GM03348 (cell line): ENCODE results near the gene OXSM.

Source experiments
- DNase-seq: peaks from one replicate; pipeline ENCODE4 v3.0.0; 2012; ENCODE audit warnings: low spot score

OXSM gene

DNA sequence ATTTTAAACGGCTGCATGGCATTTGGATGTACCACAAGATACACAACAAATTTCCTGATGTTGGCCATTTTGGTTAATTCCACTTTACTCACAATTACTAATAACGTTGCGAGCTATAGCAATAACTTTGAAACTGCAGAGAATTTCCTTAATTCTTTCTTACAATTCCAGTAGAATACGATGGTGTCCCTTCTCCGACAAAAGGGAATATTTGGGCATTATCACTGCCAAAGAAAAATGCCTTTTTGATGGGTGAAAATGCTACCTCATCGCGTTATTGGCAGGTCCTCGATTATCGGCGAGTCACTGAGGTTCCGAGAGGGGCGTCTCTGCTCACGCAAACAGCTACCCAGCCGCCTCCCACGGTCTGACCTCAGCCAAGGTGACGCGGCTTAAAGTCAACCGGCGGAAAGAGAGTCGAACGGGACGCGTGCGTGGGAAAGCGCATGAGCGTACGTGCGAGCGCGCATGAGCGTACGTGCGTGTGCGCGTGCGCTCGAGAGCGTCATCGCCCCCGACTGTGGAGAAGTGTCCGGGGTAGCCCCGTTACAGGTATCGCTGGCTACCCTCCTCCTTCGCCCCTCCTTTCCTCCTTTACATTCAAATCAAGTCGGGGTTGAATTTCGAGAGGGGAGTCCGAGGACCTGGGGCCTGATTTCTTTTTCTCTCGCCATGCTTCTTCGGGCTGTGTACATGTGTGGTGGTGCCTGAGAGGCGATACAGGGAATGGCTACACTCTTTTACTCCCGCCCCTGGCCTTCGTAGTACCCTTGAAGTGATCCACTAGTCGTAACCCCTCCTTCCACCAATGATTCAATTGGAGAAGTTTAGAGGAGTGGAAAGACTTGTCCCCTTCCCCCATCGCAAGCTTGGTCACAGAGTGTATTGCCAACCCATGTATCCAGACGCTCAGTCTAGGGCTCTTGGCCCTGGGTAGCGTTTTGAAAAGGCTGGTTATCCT is at the start of gene OXSM:
OXSM (plus strand) TSS at position 495 of the 961 bp plus-strand sequence. CDS start 931 bp downstream, outside the sequence.
- DNase-seq = peak; percentile 93

DNA sequence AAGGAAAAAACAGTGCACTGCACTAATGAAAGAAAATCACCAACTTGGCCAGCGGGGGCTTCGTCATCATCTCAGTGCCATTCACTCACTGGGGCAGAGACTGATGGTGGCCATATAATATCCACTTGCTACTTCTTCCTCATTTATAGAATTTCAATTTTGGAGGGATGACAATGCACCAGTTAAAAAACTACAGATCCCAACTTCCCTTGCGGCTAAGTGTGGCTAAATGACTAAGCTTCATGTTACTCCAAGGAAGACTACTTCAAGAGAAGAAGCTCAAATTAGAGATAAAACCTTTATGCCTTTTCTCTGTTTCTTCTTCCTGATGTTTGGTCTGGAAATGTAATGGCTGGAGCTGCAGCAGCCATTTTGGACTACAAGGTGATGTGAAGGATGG is 45.4 kb upstream of the OXSM start:
- no peak for DNase-seq

DNA sequence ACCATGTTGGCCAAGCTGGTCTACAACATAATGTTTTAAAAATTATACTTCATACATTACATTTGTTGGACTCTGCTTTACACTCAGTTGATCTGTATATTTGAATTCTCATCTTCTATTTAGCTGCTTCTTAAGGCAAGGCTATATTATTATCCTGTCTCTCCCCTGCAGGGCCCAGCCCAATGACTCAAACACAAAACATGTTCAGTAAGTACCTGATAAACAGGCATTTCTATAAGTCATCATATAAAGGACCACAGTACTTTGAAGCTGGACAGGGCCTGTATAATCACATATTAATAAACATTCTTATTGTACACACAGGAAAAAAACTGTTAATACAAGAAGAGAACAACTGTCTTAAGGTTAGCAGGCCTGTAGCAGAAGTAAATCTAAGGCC is 42.9 kb upstream of the OXSM start:
- DNase-seq = no peak

DNA sequence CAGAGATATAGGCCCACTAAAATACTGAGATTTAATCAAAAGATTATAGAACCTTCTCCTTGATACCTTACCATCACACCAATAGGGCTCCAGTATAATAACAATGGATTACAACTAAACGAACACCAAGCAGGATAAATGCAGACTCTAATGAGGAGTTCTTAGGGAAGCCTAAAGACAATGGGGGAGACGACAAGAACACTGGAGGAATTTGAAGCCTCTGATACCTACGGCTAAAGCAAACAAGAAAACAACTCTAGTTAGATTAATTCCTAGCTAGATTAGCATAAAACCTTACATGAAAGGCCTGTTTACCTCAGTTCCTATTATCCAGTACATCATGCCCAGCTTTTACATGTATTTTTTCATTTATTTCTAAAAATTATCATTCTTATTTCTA is 41.7 kb upstream of the OXSM start:
- DNase-seq = no peak

DNA sequence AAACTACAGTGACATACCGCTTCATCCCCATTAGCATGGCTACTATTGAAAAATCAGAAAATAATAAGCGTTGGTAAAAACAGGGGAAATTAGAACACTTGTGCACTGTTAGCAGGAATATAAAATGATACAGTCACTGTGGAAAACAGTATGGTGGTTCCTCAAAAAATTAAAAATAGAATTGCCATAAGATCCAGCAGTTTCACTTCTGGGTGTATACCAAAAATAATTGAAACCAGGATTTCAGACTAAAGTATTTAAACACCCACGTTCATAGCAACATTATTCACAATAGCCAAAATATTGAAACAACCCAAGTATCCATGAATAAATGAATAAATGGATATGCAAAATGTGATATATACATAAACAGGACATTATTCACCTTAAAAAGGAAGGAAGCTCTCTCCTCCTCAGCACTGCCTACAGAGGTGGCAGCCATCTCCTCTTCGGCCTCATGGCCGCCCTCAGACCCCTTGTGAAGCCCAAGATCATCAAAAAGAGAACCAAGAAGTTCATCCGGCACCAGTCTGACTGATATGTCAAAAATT is 40.8 kb upstream of the OXSM start:
- no peak for DNase-seq

DNA sequence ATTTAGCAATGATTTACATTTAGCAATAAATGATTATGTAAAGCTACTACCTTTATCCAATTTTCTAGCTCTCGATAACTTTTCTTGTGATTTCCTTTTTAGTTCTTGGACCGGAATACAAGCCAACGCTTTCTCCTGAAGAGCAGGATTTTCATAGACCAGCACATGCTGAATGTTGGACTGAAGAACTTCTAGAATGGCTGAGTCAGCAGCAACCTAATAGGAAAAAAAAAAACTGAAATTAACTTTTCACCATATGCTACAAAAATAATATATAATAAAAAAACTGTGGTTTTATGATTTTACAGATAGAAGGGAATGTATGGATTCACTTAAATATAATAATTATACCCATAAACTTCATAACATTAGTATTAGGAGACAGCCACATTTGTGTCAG is 38.8 kb upstream of the OXSM start:
- DNase-seq = no peak

DNA sequence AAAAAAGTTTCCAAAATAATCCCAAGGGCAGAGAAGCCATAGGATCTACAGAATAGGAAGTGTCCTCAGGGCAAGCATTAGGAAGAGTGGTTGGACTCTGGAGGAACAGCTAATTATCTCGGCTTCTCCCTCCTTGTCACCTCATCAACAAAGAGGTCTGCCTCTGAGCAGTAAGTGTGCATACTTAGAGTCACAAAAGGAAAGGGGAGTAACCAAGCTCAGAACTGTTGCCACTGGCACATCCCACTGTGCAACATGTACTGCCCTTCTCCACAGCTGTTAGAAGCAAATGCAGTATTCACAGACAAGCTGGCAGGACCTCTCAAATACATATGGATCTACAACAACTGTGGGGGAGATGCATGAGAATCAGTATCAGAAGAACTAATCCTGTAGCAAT is 38.2 kb upstream of the OXSM start:
- no peak for DNase-seq

DNA sequence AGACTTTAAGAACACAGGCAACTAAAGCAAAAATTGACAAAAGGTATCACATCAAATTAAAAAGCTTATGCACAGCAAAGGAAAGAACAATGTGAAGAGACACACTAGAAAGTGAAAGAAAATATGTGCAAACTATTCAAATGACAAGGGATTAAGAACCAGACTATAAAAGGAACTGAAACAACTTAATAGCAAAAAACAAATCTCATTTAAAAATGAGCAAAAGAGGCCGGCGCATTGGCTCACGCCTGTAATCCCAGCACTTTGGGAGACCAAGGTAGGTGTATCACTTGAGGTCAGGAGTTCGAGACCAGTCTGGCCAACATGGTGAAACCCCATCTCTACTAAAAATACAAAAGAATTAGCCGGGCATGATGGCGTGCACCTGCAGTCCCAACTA is 21.0 kb upstream of the OXSM start:
- DNase-seq = no peak

DNA sequence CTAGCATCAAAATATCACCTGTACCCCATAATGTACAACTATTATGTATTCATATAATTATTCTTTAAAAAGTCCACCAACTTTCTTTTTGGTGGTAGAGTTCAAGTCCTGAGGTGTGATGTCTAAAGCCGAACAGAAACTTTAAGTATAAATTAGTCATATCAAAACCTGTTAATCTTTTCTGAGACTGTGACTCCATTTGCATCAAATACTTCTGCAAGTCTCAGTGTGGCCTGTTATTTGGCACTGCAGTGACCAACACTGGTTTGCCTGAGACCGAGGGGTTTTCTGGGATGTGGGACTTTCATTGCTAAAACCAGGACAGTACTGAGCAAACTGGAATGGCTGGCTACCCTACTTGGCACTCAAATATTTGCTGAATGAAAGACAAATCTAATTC is 14.0 kb upstream of the OXSM start:
- DNase-seq = no peak

DNA sequence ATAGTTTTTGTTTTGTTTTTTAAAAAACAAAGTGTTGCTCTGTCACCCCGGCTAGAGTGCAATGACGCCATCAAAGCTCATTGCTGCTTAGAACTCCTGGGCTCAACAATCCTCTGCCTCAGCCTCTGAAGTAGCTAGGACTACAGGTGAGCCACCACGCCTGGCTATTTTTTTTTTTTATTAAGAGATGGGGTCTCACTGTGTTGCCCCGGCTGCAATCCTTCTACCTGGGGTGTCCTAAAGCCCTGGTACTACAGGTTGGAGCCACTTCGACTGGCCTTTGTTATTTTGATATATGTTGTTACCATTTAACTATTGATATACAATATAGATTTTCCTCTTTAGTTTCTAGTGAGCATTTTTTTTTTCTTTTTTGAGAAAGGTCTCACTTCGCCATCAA is 9.3 kb upstream of the OXSM start:
- DNase-seq = no peak

DNA sequence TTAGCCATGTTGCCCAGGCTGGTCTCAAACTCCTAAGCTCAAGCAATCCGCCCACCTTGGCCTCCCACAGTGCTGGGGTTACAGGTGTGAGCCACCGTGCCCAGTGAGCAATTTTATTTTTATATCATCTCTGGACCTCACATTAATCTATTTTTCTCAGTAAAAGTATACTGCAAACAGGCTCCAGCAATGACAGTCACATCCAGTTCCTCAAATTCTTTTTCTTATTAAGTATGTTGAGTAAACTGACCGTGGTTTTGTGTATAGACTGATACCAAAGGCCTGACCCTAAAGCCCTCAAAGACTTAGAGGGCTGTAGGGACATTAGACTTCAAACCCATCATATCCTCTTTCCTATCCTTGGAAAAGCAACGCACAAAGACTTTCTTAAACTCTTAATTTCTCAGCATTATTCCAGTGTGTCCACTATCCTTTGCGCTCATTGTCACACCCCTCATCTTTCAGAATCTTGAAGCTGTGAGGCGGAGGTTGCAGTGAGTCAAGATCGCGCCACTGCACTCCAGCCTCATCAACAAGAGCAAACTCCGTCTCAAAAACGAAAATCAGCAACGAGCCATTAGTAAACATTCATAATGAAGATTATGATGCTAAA is 8.6 kb upstream of the OXSM start:
- DNase-seq = no peak

DNA sequence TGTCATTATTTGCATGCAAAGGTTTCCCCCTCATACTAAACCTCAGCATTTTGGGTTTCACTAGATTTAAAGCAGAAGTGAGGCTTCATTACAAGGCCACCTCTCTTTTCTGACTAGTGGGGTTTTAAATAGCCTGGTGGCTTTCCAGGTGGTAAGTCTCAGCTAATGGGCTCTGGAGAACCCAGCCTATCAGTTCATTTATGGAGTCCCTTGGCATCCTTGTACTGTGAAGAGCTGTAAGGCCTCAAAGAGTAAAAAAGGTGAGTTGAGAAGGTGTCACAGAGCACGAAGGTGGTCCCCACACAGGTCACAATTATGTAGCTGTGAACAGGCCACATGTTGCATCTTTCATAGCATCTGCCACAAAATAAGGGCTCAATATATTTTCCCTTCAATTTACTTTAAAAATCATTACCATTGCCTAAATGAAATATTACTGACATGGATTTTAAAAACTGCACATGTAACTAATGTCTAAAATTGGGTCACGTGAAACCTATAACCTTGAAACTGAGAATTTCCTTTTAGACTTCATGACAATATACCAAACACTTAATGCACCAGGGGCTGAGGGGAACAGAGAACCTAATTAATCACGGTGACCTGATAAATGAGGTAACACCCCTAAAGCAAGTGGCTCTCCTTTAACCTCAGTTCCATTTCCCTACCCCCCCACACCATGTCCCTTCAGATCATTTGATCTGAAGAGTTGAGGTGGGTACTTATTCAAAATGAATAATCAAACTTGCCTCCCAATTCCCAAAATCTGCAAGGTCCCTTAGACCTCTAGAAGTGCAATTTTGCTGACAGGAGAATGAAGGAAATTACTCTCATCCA is 7.9 kb upstream of the OXSM start:
- DNase-seq = no peak

DNA sequence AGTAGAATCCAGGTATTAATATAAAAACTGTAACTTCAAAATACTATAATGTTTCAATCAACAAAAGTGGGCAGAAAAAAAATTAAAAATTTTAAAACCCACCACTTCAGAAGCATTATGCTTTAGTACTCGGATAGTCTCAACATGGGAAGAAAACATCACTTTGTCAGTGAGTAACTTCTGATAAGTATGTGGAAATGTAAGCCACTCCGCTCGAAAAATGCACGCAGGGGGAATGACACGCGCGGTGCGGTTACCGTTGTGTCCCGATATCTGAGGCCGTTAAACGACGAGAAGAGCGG is 7.3 kb upstream of the OXSM start:
- no peak for DNase-seq

DNA sequence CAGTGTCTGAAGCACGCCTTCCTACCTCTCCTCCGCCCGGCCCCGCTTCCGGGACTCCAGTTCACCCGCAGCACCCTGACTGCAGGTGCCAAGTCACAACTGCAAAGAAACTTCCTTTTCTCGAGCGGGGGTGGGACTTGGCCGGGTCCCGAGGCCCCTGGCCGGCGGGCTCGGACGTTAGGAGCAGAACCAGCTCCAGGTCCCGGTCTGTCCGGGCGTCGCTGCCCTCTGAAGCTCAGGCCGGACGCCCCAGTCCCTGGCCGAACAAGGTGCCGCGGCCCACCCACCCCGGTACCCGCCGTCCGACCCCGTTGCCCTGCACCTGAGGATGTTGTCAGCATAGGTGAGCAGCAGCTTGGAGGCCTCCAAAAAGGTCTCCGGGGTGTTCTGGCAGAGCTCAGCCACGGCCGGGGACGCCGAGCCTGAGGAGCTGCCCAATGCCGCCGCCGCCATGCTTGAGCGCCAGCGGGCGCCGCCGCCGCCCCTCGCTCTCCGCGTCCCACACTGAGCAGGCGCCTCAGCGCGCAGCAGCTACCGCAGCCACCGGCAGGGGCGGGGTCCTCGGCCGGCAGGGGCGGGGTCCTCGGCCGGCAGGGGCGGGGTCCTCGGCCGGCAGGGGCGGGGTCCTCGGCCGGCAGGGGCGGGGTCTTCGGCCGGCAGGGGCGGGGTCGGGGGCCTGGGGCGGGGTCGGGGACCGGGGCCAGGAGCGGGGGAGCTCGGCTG is 6.8 kb upstream of the OXSM start, which contains the start of gene NGLY1:
NGLY1 (minus strand) TSS at position 506 of the 723 bp plus-strand sequence; CDS start at position 453, 53 bp downstream.
- DNase-seq = peak; percentile 95

DNA sequence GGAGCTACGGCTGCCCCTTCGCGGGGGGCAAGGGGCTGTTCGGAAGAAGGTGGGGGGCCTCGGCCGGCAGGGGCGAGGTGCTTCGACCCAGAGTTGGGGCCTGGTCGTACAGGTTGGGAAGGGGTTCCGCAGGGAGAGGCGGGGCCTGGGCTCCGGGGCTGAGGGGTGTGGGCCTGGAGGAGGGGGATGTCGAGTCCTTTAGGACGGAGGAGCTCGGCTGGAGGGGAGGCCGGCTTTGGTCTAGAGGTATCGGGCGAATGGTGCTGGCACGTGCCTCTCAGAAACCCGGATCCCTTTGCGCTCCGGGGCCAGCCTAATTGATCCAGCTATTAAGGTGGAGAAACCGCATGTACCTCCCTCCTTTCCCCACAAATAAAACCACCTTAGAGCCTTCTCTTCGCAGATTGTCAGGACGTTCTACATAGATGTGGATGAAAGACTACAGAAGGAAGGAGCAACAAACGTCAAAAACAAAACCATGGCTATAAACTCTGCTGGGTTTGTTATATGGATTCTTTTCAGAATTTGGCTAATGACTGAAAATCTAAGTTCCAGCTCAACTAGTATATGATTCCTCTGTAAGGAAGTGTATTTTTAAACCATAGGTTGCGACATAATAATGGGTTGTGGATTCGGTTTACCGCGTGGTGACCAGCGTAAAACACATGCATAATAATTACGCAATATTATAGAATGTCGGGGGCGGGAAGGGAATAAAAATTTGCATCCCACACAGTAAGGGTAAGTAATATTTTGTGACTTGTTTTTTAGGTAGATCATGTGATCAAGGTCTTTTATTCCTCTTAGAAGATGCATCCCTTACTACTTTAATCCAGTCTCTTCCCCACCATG is 6.0 kb upstream of the OXSM start:
- peak; percentile 10 for DNase-seq

DNA sequence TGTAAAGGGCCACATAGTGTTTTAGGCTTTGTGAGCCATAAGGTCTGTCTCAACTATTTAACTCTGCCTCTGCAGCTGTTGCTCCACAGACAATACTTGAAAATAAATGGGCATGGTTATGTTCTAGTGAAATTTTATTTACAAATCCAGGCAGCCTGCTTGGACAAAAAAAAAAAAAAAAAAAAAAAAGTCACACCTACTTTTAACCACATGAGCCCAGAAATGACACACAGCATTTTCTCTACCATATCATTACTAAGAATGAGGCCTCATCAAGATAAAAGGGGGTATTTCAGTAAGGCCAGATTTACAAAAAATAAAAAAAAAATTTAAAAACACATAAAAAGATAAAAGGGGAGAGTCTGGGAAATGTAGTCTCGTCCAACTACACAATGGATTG is 4.9 kb upstream of the OXSM start:
- DNase-seq = no peak

DNA sequence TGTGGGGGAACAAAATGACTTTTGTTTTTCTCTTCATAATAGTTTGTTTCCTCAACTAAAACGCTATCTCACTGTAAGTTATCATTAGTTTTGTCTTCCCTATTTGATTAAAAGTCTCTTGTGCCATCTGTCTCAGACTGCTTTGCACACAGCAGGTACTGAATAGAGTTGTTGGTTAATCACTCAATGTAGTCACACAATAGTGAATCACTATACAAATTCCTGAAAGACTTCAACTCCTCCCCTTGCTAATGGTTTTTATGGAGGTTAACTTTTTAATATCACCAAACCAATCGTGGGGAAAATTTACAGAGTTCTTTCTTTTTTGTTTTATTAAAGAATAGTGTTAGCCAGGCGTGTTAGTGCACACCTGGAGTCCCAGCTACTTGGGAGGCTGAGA is 4.1 kb upstream of the OXSM start:
- no peak for DNase-seq

DNA sequence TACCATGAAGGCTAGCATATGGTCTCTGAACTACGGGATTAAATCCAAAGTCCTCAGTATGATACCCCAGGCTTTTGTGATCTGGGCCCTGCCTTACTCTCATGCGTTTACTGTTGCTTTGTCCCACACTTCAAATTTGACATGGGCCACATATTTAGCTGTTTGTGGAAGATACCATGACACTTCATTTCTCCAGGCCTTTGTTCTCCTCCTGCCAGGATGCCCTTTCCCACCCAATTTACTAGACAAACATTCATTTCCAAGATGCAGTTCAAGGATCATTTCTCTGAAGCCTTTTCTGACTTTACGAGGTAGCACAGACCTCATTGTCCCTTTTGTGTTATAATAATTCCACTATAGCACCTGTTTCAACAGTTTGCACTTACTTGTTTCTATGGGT is 2.2 kb upstream of the OXSM start:
- DNase-seq = no peak

DNA sequence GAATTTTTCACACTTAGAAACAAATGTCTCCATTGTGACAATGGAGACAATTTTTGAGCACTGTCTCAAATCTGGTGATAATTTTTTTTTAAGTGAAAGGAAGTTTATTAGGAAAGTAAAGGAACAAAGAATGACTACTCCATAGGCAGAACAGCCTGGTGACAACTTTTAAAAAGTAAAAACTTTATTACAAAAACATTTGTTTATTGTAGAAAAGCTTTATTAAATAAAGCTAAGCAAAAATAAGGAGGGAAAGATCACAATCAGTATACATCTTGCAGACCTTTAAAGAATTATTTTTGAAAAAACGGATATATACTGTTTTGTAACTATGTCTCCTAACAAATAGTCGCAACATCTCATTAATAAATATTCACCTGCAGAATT is 688 bp upstream of the OXSM start:
- DNase-seq = no peak

DNA sequence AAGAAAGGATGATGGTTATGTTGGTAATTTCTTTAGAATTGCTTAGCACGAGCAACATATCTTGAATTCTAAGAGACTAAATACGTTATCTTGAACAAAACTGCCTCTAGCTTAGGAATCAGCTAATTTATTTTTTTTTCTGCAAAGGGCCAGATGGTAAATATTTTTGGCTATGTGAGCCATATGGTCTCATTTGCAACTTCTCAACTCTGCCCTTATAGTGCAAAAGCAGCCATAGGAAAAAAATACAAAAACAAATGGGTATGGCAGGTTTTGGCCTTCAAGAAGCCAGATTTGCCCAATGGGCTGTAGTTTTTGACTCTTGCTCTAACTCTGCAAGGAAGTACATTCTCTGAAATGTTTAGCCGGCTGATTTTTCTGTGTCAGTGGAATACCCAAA is 11.9 kb downstream of the OXSM start:
- DNase-seq = no peak

DNA sequence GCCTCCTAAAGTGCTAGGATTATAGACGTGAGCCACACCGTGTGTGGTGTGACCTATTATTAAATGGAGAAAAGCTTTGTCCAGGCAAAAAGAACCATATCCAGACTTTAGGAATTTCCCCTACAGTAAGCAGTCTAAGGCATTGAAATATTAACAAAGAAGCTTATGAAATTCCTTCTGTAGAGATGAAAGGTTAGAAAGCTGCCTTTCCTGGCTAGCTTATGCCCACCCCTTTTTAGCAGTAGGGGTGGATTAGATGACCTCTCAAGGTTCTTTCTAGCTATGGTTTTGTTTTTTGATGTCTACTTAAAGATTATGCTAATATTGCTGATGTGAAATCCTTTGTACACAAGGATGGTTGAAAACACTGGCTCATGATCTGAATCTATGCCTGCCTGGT is 13.9 kb downstream of the OXSM start:
- no peak for DNase-seq
